HEK293T (cell line): ENCODE results near the gene EXOC3L2.
A peak's percentile ranks its signal among the peaks of the same experiment; 100 is the strongest.

Experiments used
- CTCF ChIA-PET: fragments of 350-600 bp; formaldehyde crosslinking; extraction: SDS; loops from one replicate; lab custom pipeline; 2021; ENCODE audit warnings: antibody characterized with exemption, inconsistent platforms; lab: Yijun Ruan, JAX
- POLR2A ChIA-PET: fragments of 350-600 bp; formaldehyde crosslinking; extraction: SDS; loops from one replicate; lab custom pipeline; 2020; ENCODE audit warnings: antibody characterized with exemption, inconsistent platforms; lab: Yijun Ruan, JAX
- DNase-seq: peaks from one replicate; pipeline ENCODE4 v3.0.0; 2012; ENCODE audit warnings: mixed read lengths; ENCODE audit errors: extremely low spot score
- ARNT ChIP-seq: fragments of 450-650 bp; IDR thresholded peaks from 2 replicates; pipeline ENCODE4 v1.6.1; 2017; ENCODE audit warnings: mild to moderate bottlenecking
- BHLHE40 ChIP-seq: fragments of 450-650 bp; IDR thresholded peaks from 2 replicates; pipeline ENCODE4 v1.6.1; 2016; ENCODE audit warnings: mild to moderate bottlenecking, moderate library complexity, borderline replicate concordance
- CTBP1 ChIP-seq: fragments of 450-650 bp; IDR thresholded peaks from 2 replicates; pipeline ENCODE4 v1.6.1; 2016; ENCODE audit warnings: borderline replicate concordance
- ELF4 ChIP-seq: fragments of 450-650 bp; IDR thresholded peaks from 2 replicates; pipeline ENCODE4 v1.6.1; 2017; ENCODE audit warnings: antibody characterized with exemption
- FOXA1 ChIP-seq: fragments of 450-650 bp; IDR thresholded peaks from 2 replicates; pipeline ENCODE4 v1.6.1; 2016; ENCODE audit warnings: mild to moderate bottlenecking
- FOXK2 ChIP-seq: fragments of 450-650 bp; IDR thresholded peaks from 2 replicates; pipeline ENCODE4 v1.6.1; 2016; ENCODE audit warnings: mild to moderate bottlenecking
- FOXM1 ChIP-seq: fragments of 450-650 bp; IDR thresholded peaks from 2 replicates; pipeline ENCODE4 v1.6.1; 2017; ENCODE audit warnings: mild to moderate bottlenecking, borderline replicate concordance
- HDGF ChIP-seq: fragments of 450-650 bp; IDR thresholded peaks from 2 replicates; pipeline ENCODE4 v1.6.1; 2017; ENCODE audit warnings: antibody characterized with exemption, borderline replicate concordance
- L3MBTL2 ChIP-seq: fragments of 450-650 bp; conservative IDR thresholded peaks from 2 replicates; pipeline ENCODE4 v1.6.1; 2016; ENCODE audit warnings: mild to moderate bottlenecking
- LEF1 ChIP-seq: fragments of 450-650 bp; IDR thresholded peaks from 2 replicates; pipeline ENCODE4 v1.6.1; 2017; ENCODE audit warnings: mild to moderate bottlenecking, borderline replicate concordance
- NFRKB ChIP-seq: fragments of 450-650 bp; IDR thresholded peaks from 2 replicates; pipeline ENCODE4 v1.6.1; 2016; ENCODE audit warnings: mild to moderate bottlenecking, moderate library complexity
- PKNOX1 ChIP-seq: fragments of 450-650 bp; IDR thresholded peaks from 2 replicates; pipeline ENCODE4 v1.6.1; 2016
- SP1 ChIP-seq: fragments of 450-650 bp; IDR thresholded peaks from 2 replicates; pipeline ENCODE4 v1.6.1; 2017
- SUZ12 ChIP-seq: fragments of 450-650 bp; IDR thresholded peaks from 2 replicates; pipeline ENCODE4 v1.6.1; 2016; ENCODE audit warnings: mild to moderate bottlenecking
- TARDBP ChIP-seq: fragments of 450-650 bp; IDR thresholded peaks from 2 replicates; pipeline ENCODE4 v1.6.1; 2016
- ZNF384 ChIP-seq: fragments of 450-650 bp; IDR thresholded peaks from 2 replicates; pipeline ENCODE4 v1.6.1; 2016

EXOC3L2 gene

GRCh38 chr19:45211751-45212381 is 33.3 kb downstream of the EXOC3L2 start:
- no peak for DNase-seq
- CTCF ChIA-PET, result no interaction called here
- POLR2A ChIA-PET, result no interaction called here
- TF ChIP-seq BHLHE40, result no peak

GRCh38 chr19:45206328-45206727 is 38.9 kb downstream of the EXOC3L2 start:
- no peak for DNase-seq
- TF ChIP-seq ZNF384, result 0 out of 2 replicates have a peak, but pooled peaks have one; percentile 40
- no peak for TF ChIP-seq PKNOX1
- POLR2A ChIA-PET, result no interaction called here
- CTCF ChIA-PET, result interaction anchor here (1.0 kb wide), 1 partner anchor 43 kb away, joined by 3 read pairs; no protein-coding TSS in a partner anchor

GRCh38 chr19:45205810-45206209 is 39.4 kb downstream of the EXOC3L2 start:
- POLR2A ChIA-PET, result no interaction called here
- CTCF ChIA-PET, result interaction anchor here (1.0 kb wide), 1 partner anchor 43 kb away, joined by 3 read pairs; no protein-coding TSS in a partner anchor
- TF ChIP-seq LEF1 (no peak), FOXM1 (no peak), NFRKB (no peak), BHLHE40 (no peak), ZNF384 (no peak), HDGF (no peak), ARNT (no peak), CTBP1 (no peak), PKNOX1 (no peak), FOXK2 (no peak), TARDBP (no peak), SUZ12 (no peak), FOXA1 (no peak), ELF4 (no peak), L3MBTL2 (no peak)
- DNase-seq, result no peak

- no peak for DNase-seq
- TF ChIP-seq BHLHE40, result no peak
- TF ChIP-seq FOXK2, result no peak
- no peak for TF ChIP-seq ARNT
- no peak for TF ChIP-seq ELF4
- no peak for TF ChIP-seq NFRKB
- TF ChIP-seq FOXA1, result no peak
- TF ChIP-seq SUZ12, result no peak
- TF ChIP-seq LEF1, result no peak
- TF ChIP-seq L3MBTL2, result no peak
- CTCF ChIA-PET, result no interaction called here
- POLR2A ChIA-PET, result no interaction called here
Observed at GRCh38 chr19:45202637-45203036, 42.6 kb downstream of the EXOC3L2 start.

GRCh38 chr19:45200568-45200967 is 44.6 kb downstream of the EXOC3L2 start:
- ChIA-PET CTCF (interaction anchor here (0.8 to 1.0 kb wide), 2 partner anchors 25 to 229 kb away, joined by 3 read pairs; no protein-coding TSS in a partner anchor), POLR2A (no interaction called here)
- TF ChIP-seq FOXA1, result no peak
- no peak for TF ChIP-seq FOXK2
- TF ChIP-seq NFRKB, result no peak
- no peak for TF ChIP-seq L3MBTL2
- no peak for TF ChIP-seq TARDBP
- DNase-seq, result no peak

GRCh38 chr19:45195764-45196163 is 49.4 kb downstream of the EXOC3L2 start:
- DNase-seq, result no peak
- CTCF ChIA-PET, result no interaction called here

More at GRCh38 chr19:45195764-45196163, 49.4 kb downstream of the EXOC3L2 start:
- TF ChIP-seq CTBP1 (no peak), NFRKB (no peak), TARDBP (no peak), SP1 (no peak), ZNF384 (no peak), LEF1 (no peak), L3MBTL2 (no peak), ELF4 (no peak), FOXK2 (no peak), HDGF (no peak), ARNT (no peak), FOXM1 (no peak), PKNOX1 (no peak), SUZ12 (no peak), FOXA1 (no peak), BHLHE40 (no peak)
- POLR2A ChIA-PET, result no interaction called here
